Mucosa of rectum (tissue), 2 donors: ENCODE results near the gene TMEM51.
A peak's percentile ranks its signal among the peaks of the same experiment; 100 is the strongest.

Source experiments
- H3K27ac ChIP-seq, 2 donors: one replicate each; pipeline ENCODE4 v1.7.0; 2013; ENCODE audit warnings: inconsistent platforms in 2 of 2, low read depth in 2 of 2, low read length in 2 of 2
- H3K27me3 ChIP-seq, 2 donors: one replicate each; pipeline ENCODE4 v1.7.0; 2013; ENCODE audit warnings: low read length in 2 of 2; ENCODE audit not compliant: control insufficient read depth in 2 of 2, insufficient read depth in 2 of 2
- H3K36me3 ChIP-seq, 2 donors: one replicate each; pipeline ENCODE4 v1.7.0; 2013; ENCODE audit warnings: low read length in 2 of 2; ENCODE audit not compliant: control insufficient read depth in 2 of 2, insufficient read depth in 2 of 2
- H3K4me1 ChIP-seq, 2 donors: one replicate each; pipeline ENCODE4 v1.7.0; 2013; ENCODE audit warnings: low read length in 2 of 2, mild to moderate bottlenecking in 1 of 2; ENCODE audit not compliant: control insufficient read depth in 2 of 2, insufficient read depth in 2 of 2
- H3K4me3 ChIP-seq, 2 donors: one replicate each; pipeline ENCODE4 v1.7.0; 2013; ENCODE audit warnings: low read length in 2 of 2
- H3K9ac ChIP-seq, 2 donors: one replicate each; pipeline ENCODE4 v1.7.0; 2013; ENCODE audit warnings: low read length in 2 of 2, low read depth in 1 of 2, mild to moderate bottlenecking in 1 of 2
- H3K9me3 ChIP-seq, 2 donors: one replicate each; pipeline ENCODE4 v1.7.0; 2013; ENCODE audit warnings: low read length in 2 of 2; ENCODE audit not compliant: control insufficient read depth in 2 of 2
- donor health status: healthy.
- donor health status: Normal muscosa, but diverticular disease.

The TMEM51 gene

DNA sequence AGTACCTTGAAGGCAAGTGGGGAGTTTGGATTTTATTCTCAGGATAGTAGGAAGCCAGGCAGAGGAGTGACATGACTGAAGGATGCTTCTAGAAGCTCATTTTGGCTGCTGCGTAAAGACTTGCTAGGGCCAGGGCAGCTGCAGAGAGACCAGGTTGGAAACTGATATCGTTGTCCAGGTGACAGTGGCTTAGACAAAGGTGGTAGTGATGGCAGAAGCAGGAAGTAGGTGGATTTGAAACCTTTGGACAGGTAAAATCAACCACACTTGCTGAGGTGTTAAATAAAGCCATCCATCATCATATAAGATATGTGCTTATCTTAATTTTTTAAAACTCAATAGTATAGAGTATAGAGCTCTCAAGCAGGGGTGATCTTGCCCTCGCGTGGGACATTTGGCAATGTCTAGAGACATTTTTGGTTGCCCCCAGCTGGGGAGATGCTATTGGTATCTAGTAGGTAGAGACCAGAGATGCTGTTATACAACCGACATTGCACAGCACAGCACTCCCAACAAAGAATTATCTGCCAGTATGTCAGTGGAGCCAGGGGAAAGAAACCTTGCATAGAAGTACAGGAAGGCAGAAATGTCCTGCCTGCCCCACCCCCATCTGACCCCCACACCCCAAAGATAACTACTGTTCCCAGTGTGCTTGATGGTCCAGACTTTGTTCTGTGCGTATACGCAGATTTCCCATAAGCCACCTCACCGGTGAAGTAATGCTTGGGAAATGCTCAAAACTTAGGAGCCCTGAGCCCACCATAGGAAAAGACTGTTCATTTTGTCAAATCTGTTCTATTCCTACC is 31.1 kb downstream of the TMEM51 start:
- H3K4me1 ChIP-seq: peaks cover 42 to 50% of the 10 kb centered on the region in 2 donors
- H3K9me3 ChIP-seq: no peaks in the 10 kb centered on the region
- no peaks in the 10 kb centered on the region for H3K36me3 ChIP-seq
- H3K4me3 ChIP-seq: no peak overlapping the region
- H3K9ac ChIP-seq: no peak overlapping the region
- no peak overlapping the region for H3K27ac ChIP-seq
- H3K27me3 ChIP-seq: no peaks in the 10 kb centered on the region

DNA sequence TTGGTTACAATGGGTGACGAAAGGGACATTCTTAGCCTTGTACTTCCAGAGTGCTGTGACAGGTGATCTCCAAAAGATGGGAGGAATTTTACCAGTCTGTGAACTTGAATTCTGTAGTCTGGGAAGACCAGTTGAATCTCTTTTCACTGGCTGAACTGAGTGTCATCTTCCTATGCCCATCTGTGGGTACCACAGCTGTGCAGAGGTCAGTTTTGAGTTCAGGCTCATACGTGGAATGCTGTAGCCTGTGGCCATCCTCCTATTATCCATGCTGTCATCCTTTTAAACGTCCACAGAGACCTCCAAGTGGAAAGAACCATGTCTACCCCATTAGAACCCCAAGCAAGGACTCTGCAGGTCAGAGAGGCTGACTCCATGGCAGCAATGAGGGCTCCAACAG is 32.1 kb downstream of the TMEM51 start:
- H3K9me3 ChIP-seq: no peaks in the 10 kb centered on the region
- H3K36me3 ChIP-seq: no peaks in the 10 kb centered on the region
- H3K9ac ChIP-seq: no peak overlapping the region
- H3K27ac ChIP-seq: no peak overlapping the region
- peaks cover 44 to 49% of the 10 kb centered on the region in 2 donors for H3K4me1 ChIP-seq
- H3K27me3 ChIP-seq: no peaks in the 10 kb centered on the region
- H3K4me3 ChIP-seq: no peak overlapping the region

DNA sequence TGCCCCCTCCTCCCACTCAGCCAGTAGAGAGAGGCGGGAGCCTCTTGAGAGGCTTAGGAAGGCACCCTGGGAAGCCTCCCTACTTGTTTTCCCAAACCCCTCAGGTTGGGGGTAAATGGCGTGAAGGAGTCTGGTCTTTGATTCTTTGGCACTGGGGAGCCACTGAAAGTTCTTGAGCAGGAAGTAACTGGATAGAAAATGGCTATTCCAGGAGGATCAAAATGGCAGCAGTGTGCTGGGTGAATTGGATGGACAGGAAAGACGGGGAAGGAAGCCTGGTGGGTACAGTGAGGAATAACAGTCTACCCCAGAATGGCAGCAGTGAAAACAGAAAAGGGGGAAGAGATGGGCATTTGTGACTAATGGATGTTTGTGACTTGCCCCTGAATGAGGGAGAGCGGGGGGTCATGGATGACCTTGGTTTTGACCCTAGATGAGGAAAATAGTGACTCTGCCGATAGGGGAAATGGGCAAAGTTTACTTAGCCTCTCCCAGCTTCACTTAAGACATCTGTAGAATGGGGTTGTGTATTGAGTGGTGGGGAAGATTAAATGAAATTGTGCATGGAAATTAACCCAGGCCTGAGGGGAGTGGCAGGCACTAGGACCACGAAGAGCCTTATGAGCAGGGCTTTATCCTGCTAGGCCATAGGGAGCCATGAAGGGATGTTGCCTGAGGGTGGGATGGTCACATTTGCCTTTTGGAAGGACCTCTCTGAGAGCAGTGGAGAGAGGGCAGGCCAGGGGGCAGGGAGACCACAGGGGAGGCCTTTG is 32.7 kb downstream of the TMEM51 start:
- H3K4me1 ChIP-seq: peaks cover 42 to 45% of the 10 kb centered on the region in 2 donors
- H3K9me3 ChIP-seq: no peaks in the 10 kb centered on the region
- H3K4me3 ChIP-seq: no peak overlapping the region
- no peak overlapping the region for H3K9ac ChIP-seq
- H3K27me3 ChIP-seq: no peaks in the 10 kb centered on the region
- no peaks in the 10 kb centered on the region for H3K36me3 ChIP-seq
- H3K27ac ChIP-seq: peak overlapping the region in 1 of 2 donors; percentile 72

DNA sequence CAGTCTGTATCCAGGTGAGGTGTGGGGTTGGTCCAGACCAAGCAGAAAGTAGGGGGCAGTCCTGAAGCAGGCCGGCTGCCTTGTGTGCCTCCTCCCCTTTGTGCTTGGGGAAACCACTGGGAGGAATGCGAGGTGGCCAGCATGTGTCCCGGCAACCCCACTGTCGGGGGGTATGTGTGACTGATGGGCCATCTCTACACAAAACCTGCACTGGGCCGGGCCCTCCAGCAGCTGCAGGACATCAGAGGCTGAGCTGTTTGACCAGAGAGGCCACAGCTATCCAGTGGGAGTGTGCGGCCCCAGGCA is 33.3 kb downstream of the TMEM51 start:
- Histone ChIP-seq H3K27me3 (no peaks in the 10 kb centered on the region), H3K4me3 (no peak overlapping the region), H3K36me3 (no peaks in the 10 kb centered on the region), H3K9me3 (no peaks in the 10 kb centered on the region), H3K27ac (peak overlapping the region in 1 of 2 donors; percentile 72), H3K9ac (no peak overlapping the region), H3K4me1 (peaks cover 41 to 42% of the 10 kb centered on the region in 2 donors)

GRCh38 chr1:15187175-15188129 is 33.9 kb downstream of the TMEM51 start:
- H3K36me3 ChIP-seq: no peaks in the 10 kb centered on the region
- H3K4me1 ChIP-seq: peaks cover 41 to 42% of the 10 kb centered on the region in 2 donors
- no peak overlapping the region for H3K4me3 ChIP-seq
- no peaks in the 10 kb centered on the region for H3K27me3 ChIP-seq
- peak overlapping the region; percentile 54 to 72 for H3K27ac ChIP-seq
- H3K9ac ChIP-seq: no peak overlapping the region
- no peaks in the 10 kb centered on the region for H3K9me3 ChIP-seq

GRCh38 chr1:15188130-15188524 is 34.6 kb downstream of the TMEM51 start:
- Histone ChIP-seq H3K9ac (no peak overlapping the region), H3K9me3 (no peaks in the 10 kb centered on the region), H3K4me1 (peaks cover 41 to 42% of the 10 kb centered on the region in 2 donors), H3K27ac (peak overlapping the region; percentile 54 to 72), H3K27me3 (no peaks in the 10 kb centered on the region), H3K4me3 (no peak overlapping the region), H3K36me3 (no peaks in the 10 kb centered on the region)

DNA sequence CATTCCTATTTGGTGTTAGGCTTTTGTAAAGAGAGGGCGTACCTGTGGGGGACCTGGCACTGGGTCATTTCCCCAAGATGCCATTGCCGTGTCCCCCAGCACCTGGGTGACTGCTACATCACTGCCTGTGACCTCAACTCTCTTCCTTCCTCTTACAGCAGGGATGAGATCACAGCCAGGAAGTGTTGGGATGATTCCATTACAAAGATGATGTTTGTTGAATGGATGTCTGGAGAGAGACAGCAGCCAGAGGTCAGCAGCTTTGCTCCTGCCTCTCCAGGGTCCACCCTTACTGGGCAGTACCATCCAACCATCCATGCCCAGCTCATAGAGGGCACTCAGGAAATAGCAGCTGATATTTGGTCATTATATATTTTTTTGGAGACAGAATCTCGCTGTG is 35.1 kb downstream of the TMEM51 start:
- H3K27me3 ChIP-seq: no peaks in the 10 kb centered on the region
- no peaks in the 10 kb centered on the region for H3K36me3 ChIP-seq
- no peak overlapping the region for H3K9ac ChIP-seq
- no peak overlapping the region for H3K4me3 ChIP-seq
- peaks cover 41 to 42% of the 10 kb centered on the region in 2 donors for H3K4me1 ChIP-seq
- peak overlapping the region; percentile 54 to 72 for H3K27ac ChIP-seq
- no peaks in the 10 kb centered on the region for H3K9me3 ChIP-seq

DNA sequence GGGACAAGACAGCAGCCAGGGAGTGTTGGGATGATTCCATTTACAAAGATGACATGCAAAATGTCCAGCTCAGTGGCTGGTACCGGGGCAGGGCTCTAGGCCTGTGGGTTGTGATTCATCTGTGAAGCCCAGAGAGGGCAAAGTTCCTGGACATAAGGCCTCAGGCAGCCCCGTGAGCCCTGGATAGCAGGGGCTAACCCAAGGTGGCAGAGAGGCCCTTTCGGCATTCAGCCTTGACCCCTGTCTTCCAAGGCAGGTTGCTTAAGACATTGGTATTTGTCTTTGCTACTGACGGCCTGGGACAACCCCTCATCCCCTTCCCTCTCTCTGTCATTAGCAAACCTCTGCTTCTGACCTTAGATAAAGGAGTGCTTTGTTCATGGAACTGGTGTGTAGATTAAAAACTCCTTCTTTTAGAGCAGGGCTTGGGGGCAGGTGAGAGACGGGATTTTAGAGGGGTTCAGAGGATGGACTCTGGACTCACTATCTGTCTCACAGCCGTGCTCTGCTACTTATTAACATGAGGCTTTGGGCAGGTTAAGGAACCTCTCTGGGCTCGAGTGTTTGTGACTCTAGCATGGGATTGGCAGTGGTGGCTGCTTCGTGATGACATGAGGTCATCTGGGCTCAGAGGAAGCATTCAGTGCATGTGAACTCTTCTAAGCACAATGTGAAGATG is 36.3 kb downstream of the TMEM51 start:
- Histone ChIP-seq H3K36me3 (no peaks in the 10 kb centered on the region), H3K27me3 (no peaks in the 10 kb centered on the region), H3K27ac (peak overlapping the region; percentile 61 to 82), H3K9ac (peak overlapping the region; percentile 19 to 27), H3K9me3 (no peaks in the 10 kb centered on the region), H3K4me3 (no peak overlapping the region), H3K4me1 (peaks cover 37 to 41% of the 10 kb centered on the region in 2 donors)

DNA sequence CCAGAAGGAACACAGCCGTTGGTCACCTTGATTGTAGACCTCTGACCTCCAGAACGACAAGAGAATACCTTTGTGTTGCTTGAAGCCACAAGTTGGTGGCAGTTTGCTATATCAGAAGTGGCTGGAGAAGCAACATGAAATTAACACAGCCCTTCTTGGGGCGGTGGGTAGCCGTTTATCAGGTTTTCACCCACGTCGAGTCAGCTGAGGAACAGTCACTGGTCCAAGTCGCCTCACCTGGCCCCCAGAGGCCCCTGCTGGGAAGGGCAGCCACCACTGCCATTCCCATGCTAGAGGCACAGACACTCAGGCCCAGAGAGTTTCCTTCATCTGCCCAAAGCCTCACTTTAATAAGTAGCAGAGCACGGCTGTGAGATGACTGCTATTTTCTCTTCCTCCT is 37.7 kb downstream of the TMEM51 start:
- H3K9me3 ChIP-seq: no peaks in the 10 kb centered on the region
- no peaks in the 10 kb centered on the region for H3K36me3 ChIP-seq
- no peak overlapping the region for H3K4me3 ChIP-seq
- H3K4me1 ChIP-seq: peaks cover 38 to 41% of the 10 kb centered on the region in 2 donors
- no peak overlapping the region for H3K9ac ChIP-seq
- H3K27me3 ChIP-seq: no peaks in the 10 kb centered on the region
- peak overlapping the region in 1 of 2 donors; percentile 56 for H3K27ac ChIP-seq
